ENCODE measurements around the gene ANAPC2.

DNA sequence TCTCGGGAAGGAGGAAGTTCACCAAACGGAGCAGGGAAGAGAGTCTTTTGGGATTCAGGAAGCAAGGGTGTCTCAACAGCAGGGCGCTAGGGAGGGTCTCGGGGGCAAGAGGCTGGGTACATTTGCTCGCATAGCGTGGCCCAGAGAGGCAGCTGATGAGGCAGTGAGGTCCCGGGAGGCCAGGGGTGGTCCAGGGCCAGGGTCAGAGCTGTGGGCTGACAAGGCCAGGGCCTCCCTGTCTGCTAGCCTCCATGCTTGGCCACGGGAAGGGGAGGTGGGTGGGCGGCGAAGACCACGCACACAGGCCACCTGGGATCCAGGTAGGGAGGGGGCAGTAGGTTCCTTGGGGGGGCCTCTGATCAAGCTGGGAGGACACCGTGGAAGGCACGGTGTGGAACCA lies 23.2 kb upstream of the ANAPC2 start:
- TF ChIP-seq FOXM1 (IDR thresholded peaks at IDR 0.05; ENCODE audit: borderline replicate concordance) = no peak
- TF ChIP-seq NFRKB (IDR thresholded peaks at IDR 0.05) = no peak
- TF ChIP-seq FOXK2 (IDR thresholded peaks at IDR 0.05) = no peak
- TF ChIP-seq TARDBP (IDR thresholded peaks at IDR 0.05) = no peak
- TF ChIP-seq CTBP1 (IDR thresholded peaks at IDR 0.05; ENCODE audit: borderline replicate concordance) = no peak
- no peak for TF ChIP-seq ELF4 (IDR thresholded peaks at IDR 0.05)
- TF ChIP-seq ARNT (IDR thresholded peaks at IDR 0.05) = no peak
- TF ChIP-seq, protein P1, sequence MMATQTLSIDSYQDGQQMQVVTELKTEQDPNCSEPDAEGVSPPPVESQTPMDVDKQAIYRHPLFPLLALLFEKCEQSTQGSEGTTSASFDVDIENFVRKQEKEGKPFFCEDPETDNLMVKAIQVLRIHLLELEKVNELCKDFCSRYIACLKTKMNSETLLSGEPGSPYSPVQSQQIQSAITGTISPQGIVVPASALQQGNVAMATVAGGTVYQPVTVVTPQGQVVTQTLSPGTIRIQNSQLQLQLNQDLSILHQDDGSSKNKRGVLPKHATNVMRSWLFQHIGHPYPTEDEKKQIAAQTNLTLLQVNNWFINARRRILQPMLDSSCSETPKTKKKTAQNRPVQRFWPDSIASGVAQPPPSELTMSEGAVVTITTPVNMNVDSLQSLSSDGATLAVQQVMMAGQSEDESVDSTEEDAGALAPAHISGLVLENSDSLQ (IDR thresholded peaks at IDR 0.05) = no peak
- no peak for TF ChIP-seq SP1 (IDR thresholded peaks at IDR 0.05)
- TF ChIP-seq SUZ12 (IDR thresholded peaks at IDR 0.05) = no peak
- no peak for TF ChIP-seq BHLHE40 (IDR thresholded peaks at IDR 0.05; ENCODE audit: borderline replicate concordance)

Measured in HEK293T (cell line).